ENCODE data around the gene SETBP1. TPM values are rescaled to one million over a fixed set of nuclear protein-coding genes. Genes with fewer than 3 reads are reported as not detected.

The SETBP1 gene
- total and polyA plus RNA-seq, 2 of the 4 experiments (the other 2 are of a cell fraction) = 0.19 to 0.36 TPM

DNA sequence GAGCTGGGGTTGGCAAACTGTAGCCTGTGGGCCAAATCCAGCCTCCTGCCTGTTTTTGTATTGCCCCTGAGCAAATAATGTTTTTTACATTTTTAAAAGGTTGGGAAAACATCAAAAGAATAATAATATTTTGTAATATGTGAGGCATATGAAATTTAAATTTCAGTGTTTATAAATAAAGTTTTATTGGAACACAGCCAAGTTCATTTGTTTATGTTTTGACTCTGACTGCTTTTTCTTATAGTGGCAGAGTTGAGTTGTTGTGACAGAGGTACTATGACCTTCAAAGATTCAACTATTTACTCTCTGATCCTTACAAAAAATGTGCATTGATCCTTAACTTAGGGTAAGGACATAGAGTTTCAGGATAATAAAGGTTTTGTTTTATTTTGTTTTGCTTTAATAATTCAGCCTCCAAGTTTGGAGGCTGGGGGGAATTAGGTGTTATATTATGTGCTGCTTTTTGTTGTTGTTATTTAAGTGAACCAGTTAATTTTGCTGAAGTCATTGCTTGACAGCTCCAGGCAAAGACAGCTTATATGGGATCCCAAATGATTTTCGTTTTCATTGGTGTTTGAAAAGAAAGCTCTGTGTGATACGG, 24.5 kb downstream of the SETBP1 start:
- ATAC-seq (ENCODE audit: low read depth) = no peak
- no peaks in the 10 kb centered on the region for H3K36me3 ChIP-seq (ENCODE audit: control insufficient read depth, insufficient read depth, low read length)
- no peaks in the 10 kb centered on the region; the same call in 1 of the 2 replicates for H3K9me1 ChIP-seq (ENCODE audit: insufficient read depth, low read length)
- ChIA-PET POLR2A (ENCODE audit: unreplicated experiment) (no interaction called here), CTCF (no interaction called here)
- no peak overlapping the region for H2BK5ac ChIP-seq (ENCODE audit: low read depth, low read length, poor library complexity, severe bottlenecking)
- H3K4me2 ChIP-seq (ENCODE audit: low read depth, low read length) = no peak overlapping the region
- H4K8ac ChIP-seq (ENCODE audit: low read depth in 2 of 2, low read length in 2 of 2) = no peak overlapping the region
- no peak overlapping the region for H3K18ac ChIP-seq (ENCODE audit: low read depth, low read length)
- H4K20me1 ChIP-seq (ENCODE audit: insufficient read depth, low read length) = no peaks in the 10 kb centered on the region
- no peak overlapping the region for H4K91ac ChIP-seq (ENCODE audit: insufficient read depth, low read depth, low read length)
- DNase-seq = no peak
- H2BK15ac ChIP-seq (ENCODE audit: low read depth, low read length) = no peak overlapping the region
- H3K4ac ChIP-seq (ENCODE audit: low read depth, low read length) = no peak overlapping the region
- no peaks in the 10 kb centered on the region for H3K79me1 ChIP-seq (ENCODE audit: low read depth in 1 of 2, low read length in 2 of 2)
- in situ Hi-C loops (cut with MboI; ENCODE audit: low sequenced_read_pairs) (loop anchor here (10.0 kb wide), 1 partner anchor 60 kb away; no protein-coding TSS in a partner anchor), dilution Hi-C loops (cut with HindIII; ENCODE audit: low sequenced_read_pairs, unreplicated experiment) (no loop called here), intact Hi-C loops (cut with micrococcal nuclease) (no loop called here)
- no TSS peak for BruUV-seq (replicated peaks)
- H2AK5ac ChIP-seq (ENCODE audit: low read depth, low read length) = no peak overlapping the region
- no CpG with 5 or more reads among the region's 2 CpGs for WGBS, 2 experiments (ENCODE audit: extremely low coverage in 2 of 2, insufficient read length in 1 of 2)
- H3K56ac ChIP-seq (ENCODE audit: extremely low read depth, insufficient read depth, low read length) = no peak overlapping the region
- H2AK9ac ChIP-seq (replicated peaks; ENCODE audit: low read depth, low read length, poor library complexity) = no peak overlapping the region
- H3K27ac ChIP-seq (ENCODE audit: insufficient read depth, low read length) = no peak overlapping the region
- H3K27me3 ChIP-seq (ENCODE audit: control insufficient read depth, insufficient read depth, low read length) = no peaks in the 10 kb centered on the region
- no peak overlapping the region for H3K23ac ChIP-seq (ENCODE audit: low read depth, low read length)
- H3K4me1 ChIP-seq (ENCODE audit: control insufficient read depth, insufficient read depth, low read length) = peaks cover 3% of the 10 kb centered on the region; the same call in 1 of the 2 replicates
- no peak for TF ChIP-seq SMC3 (IDR thresholded peaks at IDR 0.05; ENCODE audit: low read depth, low read length)
- no peaks in the 10 kb centered on the region for H3K9me3 ChIP-seq (ENCODE audit: control insufficient read depth, insufficient read depth, low read length)
- H2BK20ac ChIP-seq (ENCODE audit: low read depth, low read length) = no peak overlapping the region
- H4K5ac ChIP-seq (ENCODE audit: low read depth, low read length) = no peak overlapping the region
- H3K9ac ChIP-seq (ENCODE audit: low read depth, low read length) = no peak overlapping the region
- no peak overlapping the region for H3K14ac ChIP-seq (replicated peaks; ENCODE audit: low read depth, low read length)
- H2AFZ ChIP-seq (replicated peaks; ENCODE audit: low read length, poor library complexity) = no peak overlapping the region
- no peak overlapping the region for H3K4me3 ChIP-seq (ENCODE audit: insufficient read depth, low read depth, low read length)
- H2BK120ac ChIP-seq (ENCODE audit: low read depth, low read length) = no peak overlapping the region

All from IMR-90 (cell line).